HG03565 (cell line): ENCODE data around the gene SFXN1.
"Not testable (repeated sequence)": the region's sequence is repeated elsewhere in the genome, so short reads cannot be mapped to it uniquely, and the experiment has no call there.

Source experiments
- ATAC-seq: cut with Tn5 transposase; IDR thresholded peaks from one replicate; pipeline ENCODE4 v1.9.1; 2021; ENCODE audit warnings: mild to moderate bottlenecking, moderate library complexity; ENCODE audit not compliant: unreplicated experiment

Gene SFXN1

GRCh38 chr5:175478384-175479124, at the start of gene SFXN1:
SFXN1 (plus strand) TSS chr5:175478560; CDS start chr5:175492104, 13,544 bp downstream.
- peak; percentile 78 for ATAC-seq

- no peak for ATAC-seq
These were observed 43.6 kb upstream of the SFXN1 start for GRCh38 chr5:175434800-175435199.

DNA sequence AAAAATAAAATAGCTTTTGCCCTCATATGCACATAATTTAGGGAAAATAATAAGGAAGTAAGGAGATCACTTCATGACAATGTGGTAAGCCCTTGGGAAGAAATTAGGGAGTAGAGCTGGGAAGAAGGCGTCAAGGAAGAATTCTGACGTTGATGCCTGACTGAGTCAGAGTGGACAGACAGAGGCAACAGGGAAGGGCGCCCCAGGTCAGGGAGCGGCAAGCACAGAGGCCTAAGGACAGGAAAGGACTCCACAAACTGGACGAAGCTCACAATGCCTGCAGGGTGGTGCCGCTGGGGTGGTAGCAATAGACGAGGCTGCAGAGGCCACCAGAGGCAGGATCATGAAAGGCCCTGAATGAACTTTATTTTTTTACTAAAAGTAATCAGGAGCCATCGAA, 42.0 kb upstream of the SFXN1 start:
- no peak for ATAC-seq

- ATAC-seq = no peak
These were observed 40.0 kb upstream of the SFXN1 start for GRCh38 chr5:175438234-175438857.

DNA sequence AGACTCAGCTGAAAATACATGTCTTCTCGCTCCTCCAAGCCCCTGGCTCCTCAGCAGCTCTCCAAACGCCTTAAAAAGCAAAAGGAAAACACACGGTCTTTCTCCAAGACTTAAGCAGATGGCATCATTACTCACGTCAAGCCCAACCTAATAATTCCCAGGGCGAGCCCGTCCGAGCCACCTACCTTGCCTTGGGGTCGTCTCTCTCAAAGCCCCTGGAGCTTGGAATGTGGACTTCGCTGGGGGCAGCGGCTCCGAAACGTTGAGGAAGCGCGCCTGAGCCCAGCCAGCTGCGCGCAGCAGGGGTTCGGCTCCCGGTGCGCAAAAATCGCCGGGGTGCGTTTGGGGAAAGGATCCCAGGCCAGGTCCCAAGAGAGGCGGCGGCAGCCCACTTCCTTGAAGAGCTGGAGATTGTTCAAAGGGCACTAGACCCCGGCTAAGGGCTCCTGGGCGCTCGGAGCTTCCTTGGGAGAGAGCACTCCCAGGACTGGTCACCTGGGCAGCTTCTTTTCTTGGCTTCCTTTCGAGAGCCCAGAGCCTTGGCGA, 34.8 kb upstream of the SFXN1 start:
- ATAC-seq = no peak

- no peak for ATAC-seq
These were observed 34.1 kb upstream of the SFXN1 start, which contains the start of gene DRD1 for GRCh38 chr5:175444060-175444904. DRD1 (minus strand) TSS chr5:175444182; CDS start chr5:175443099, 1,083 bp downstream.

DNA sequence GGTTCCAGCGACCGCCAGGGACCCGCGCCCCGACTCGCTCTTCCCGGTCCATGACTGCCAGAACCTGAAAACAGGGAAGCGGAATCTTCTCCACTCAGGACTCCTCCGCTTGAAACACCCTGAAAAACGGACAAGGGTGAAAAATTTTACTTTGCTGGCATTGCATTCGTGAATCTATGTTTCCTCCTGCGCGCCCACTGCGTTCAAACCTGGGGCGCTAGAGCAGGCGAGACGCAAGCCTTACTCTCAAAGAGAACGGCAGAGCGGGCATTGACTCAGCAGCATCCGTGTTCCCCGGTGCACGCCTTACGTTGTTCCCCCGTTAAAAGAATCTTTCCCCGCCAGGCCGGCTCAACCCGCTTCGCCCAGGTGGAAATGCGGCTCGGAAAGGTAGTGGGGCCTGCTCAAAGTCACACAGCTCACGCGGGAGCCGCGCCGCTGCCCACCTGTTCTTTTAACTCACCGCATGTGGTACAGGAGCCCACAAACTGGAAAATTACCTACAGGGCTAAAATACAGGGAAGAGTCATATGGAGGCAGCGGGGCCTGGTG, 33.4 kb upstream of the SFXN1 start:
- no peak for ATAC-seq

DNA sequence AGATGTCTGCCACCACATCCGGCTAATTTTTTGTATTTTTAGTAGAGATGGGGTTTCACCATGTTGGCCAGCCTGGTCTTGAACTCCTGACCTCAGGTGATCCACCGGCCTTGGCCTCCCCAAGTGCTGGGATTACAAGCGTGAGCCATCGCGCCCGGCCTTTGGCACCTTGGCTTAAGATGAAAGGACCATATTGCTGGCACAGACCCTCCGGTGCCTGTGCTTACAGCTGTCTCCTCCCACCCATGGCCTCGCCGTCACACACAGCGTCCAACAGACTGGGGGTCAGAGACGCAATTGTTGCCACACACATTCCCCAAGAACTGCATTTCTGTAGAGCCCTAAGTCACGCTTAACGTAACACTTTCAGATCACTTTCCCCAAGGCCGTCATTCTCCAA, 32.0 kb upstream of the SFXN1 start:
- not testable (repeated sequence) for ATAC-seq

- no peak for ATAC-seq
These were observed 30.8 kb upstream of the SFXN1 start for GRCh38 chr5:175447571-175447970.

DNA sequence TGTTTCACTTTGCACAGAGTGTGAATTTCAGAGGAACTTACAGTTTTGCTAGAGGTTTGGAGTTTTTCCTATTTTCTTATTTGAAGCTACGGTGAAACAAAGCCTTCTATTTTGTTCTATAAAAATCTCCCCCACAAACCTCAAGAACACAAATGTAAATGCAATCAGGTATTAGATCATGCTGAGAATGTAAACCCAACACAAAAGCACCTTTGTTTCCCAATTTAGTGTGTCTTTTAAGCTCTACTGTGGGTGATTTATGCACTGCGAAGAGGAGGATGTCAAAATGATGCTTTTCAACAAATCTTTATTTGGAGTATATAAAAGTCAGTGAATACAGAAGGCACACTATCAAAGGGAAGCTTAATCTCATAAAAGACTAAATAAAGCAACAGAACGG, 30.1 kb upstream of the SFXN1 start:
- ATAC-seq = no peak

DNA sequence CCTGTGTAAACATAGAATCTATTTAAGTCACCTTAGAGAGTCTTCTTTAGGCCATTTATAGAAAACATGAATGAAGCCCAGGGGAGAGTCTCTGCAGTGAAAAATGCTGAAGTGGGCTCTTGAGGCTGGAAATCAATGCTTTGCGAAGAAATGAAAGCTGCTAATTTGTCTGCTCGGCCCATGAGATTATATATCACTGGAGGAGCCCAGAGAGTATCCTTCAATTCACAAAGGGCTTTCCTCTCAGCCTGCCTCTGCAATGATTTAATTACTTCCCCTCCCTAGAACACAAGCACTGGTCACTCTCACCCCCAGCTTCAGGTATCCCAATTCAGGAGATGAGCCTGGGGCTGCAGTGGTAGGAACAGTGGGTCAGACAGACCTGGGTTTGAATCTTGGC, 26.2 kb upstream of the SFXN1 start:
- no peak for ATAC-seq

DNA sequence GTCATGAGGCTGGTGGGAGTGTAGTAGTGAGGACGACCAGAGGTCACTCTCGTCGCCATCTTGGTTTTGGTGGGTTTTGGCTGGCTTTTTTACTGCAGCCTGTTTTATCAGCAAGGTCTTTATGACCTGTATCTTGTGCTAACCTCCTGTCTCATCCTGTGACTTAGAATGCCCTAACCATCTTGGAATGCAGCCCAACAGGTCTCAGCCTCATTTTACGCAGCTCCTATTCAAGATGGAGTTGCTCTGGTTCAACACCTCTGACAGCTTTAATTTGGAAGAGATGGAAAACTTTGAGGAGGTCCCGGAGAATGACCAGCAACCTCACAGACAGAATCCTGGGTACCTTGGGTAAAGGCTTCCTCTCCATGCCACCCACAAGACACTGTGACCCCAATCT, 24.0 kb upstream of the SFXN1 start:
- ATAC-seq = not testable (repeated sequence)

DNA sequence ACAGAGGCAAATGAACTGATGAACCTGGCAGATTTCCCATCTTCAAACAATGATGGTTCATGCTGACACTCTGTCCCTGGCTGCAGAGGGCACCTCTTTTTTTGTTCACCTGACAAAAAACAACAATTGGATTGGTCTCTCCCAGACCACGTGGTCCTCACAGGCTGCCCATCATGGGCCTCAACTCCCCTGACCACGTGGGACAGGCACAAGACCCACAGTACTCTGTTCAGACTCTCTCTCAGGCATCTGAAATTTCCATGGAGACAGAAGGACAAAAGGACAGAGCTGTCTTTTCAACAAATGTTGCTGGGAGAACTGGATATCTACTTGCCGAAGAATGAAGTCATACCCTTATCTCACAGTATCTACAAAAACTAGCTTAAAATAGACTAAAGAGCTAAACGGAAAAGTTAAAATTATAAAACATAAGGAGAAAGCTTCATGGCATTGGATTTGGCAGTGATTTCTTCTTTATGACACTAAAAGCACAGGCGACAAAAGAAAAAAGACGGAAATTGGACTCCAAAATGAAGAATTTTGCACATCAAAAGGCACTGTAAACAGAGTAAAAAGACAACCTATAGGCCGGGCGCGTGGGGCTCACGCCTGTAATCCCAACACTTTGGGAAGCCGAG, 22.1 kb upstream of the SFXN1 start:
- ATAC-seq = no peak

DNA sequence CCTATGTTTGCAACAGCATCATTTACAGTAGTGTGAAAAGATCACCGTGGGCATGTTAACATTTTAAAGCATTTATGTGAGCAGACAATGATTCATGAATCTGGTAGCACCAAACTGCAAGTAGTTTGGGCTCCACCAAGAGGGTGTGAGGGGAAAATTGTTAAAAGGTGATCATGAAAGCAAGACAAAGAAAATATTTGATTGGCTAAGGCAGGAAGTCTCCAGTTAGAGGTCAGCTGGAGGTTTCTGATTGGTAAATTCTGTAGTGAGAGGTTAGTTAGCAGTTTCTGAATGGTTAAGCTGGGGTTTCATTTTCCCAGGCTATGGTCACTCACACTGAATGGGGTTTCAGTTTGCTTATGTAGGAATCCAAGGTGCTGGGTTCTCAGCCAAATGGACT, 20.9 kb upstream of the SFXN1 start:
- peak; percentile 91 for ATAC-seq

DNA sequence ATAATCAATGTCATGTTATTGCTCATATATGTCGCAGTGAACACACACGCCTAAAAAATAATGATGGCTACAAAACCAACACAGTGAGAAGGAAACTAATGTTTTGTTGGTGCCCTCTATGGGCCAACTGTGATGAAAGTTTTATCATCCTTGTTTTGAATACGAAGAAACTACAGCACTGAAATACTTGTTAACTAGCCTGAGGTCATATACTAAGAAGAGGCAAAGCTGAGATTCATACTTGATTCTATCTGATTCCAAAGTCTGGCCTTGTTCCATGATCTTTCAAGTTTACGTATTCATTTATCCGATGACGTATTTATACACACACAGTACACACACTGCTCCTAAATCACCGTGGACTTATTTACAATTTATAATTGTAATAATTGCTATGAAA, 18.2 kb upstream of the SFXN1 start:
- ATAC-seq = no peak

- no peak for ATAC-seq
These were observed 17.8 kb upstream of the SFXN1 start for GRCh38 chr5:175460552-175460951.

DNA sequence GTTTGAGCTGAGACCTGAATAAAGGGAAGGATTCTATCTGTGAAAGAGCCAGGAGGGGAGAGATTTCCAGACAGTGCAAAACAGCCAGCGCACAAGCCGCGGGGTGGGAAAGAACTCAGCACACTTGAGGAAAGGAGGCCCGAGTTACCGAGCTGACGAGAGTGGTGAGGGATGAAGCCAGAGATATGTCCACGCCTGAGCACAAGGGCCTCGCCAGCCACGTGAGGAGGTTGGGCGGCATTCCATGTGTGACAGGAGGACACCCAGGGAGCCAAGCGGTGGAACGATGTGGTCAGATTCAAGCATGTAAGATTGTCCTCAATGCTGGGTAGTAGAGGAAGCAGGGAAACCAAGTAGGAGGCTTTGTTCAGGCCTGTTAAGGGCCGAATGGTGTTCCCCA, 17.0 kb upstream of the SFXN1 start:
- no peak for ATAC-seq

- ATAC-seq = no peak
These were observed 14.7 kb upstream of the SFXN1 start for GRCh38 chr5:175463641-175464040.

DNA sequence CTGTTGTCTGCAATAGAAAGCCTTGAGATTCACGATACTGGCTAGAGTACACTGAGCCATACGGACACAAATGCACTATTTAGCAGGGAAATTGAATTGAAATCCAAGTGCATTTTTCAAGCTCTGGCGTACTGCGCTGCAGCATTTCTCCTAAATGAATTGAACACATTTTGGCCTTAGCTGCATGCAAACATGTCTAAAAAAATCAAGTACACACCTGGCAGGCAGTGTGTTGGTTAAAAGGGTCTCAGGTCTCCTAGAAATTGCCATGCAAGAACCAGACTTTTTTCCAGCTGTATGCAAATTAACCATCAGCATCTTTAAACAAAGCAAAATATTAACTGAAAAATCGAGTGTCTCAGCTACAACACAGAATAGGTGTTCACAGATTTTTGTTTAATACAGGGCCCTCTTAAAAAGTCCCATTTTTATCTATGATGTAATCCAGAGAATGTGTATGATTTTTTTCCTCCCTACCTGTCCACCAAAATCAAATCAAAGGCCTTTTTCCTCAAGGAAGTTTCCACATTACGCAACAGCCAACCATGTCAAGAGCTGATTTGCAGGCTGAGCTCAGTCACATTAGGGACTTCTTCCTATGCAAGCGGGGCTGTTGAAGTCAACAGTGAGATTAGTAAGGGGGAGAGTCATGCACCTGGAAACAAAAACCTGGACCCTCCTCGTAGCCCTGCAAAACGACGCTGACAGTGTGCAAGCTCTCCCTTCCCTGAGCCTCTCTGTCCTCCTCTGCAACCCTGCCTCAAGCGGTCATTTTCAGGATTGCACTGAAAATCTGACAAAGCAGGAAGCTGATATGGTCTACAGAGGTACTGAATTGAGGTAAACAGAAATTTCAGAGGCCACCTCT, 14.1 kb upstream of the SFXN1 start:
- ATAC-seq = peak; percentile 100

DNA sequence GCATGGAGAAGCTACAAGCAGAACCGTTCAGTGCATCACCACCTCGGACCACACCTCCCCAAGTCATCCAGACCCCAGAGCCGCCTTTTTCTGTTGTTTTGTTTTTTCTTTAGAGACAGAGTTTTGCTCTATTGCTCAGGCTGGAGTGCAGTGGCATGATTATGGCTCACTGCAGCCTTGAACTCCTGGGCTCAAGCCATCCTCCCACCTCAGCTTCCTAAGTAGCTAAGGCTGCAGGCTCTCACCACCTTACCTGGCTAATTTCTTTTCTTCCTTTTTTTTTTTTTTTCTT, 13.5 kb upstream of the SFXN1 start:
- no peak for ATAC-seq
